NCI-H1092 treated with DMSO at 0.1 percent for 48 hours (cell line): ENCODE measurements around the gene PCNT.
"Not testable (repeated sequence)": the region's sequence is repeated elsewhere in the genome, so short reads cannot be mapped to it uniquely, and the experiment has no call there.

Experiments
- DNase-seq: peaks from one replicate; lab custom pipeline; 2025; lab: John Stamatoyannopoulos, UW

PCNT gene

DNA sequence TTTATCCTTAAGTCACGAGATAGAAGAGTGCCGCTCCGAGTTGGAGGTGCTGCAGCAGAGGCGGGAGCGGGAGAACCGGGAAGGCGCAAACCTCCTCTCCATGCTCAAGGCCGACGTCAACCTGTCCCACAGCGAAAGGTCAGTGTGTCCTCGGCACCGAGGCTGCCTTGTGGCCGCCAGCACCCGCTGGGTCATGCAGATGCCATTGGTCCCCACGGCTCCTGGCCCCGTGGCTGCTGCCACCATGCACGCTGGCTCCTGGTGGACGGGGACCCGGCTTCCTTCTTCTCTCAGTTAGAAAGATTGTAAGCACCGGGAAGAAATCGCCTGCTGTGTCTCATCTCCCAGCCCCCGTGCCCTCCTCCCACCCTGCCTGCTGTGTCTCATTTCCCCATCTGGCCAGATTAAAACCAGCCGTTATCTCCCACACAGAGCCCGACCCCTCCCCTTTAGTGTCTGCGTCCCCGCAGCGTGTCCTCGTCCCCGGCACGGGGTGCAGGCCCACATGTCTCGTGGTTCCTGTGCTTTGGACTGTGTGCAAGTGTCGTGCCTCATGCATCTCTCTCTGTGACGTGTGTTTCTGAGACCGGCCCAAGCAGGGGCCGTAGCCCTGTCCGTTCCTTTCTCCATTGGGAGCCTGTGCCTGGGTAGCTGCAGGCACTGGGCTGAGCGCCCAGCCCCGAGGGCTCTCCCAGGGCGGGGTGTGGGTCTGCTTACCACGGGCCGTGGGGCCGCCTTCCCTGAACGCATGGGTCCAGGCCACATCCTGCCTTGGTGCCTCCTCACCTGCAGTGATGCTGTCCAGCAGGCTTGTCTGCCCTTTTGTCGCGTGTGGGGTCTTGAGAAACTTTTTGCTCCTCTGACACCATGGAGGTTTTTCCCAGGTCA, 62.1 kb downstream of the PCNT start:
- DNase-seq: no peak

- no peak for DNase-seq
These were observed 62.8 kb downstream of the PCNT start for GRCh38 chr21:46386734-46387088.

DNA sequence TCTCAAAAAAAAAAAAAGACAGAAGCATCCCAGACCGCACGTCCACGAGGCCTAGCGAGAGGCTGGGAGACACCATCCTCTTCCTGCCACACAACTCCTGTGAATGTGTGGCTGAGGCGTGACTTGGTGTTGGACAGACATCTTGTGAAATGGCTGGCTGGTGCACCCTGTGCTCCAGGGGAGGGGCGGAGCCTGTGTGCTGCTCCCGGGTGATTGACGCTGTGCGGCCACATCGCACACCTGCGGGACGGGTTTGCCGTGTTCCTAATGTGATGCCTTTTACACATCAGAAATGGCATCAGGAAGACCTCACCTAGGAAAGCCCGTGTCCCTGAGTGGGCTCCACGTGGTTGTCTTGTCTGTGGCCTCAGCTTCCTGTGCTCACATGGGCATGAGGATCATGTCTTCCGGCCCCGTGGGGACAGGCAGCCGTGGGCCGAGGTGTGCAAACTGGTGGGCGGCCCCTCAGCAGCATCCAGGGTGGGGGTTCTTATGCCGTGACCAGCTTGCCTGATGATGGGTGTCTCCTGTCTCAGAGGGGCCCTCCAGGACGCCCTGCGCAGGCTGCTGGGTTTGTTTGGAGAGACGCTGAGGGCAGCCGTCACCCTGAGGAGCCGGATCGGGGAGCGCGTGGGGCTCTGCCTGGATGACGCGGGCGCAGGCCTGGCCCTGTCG, 64.4 kb downstream of the PCNT start:
- no peak for DNase-seq

DNA sequence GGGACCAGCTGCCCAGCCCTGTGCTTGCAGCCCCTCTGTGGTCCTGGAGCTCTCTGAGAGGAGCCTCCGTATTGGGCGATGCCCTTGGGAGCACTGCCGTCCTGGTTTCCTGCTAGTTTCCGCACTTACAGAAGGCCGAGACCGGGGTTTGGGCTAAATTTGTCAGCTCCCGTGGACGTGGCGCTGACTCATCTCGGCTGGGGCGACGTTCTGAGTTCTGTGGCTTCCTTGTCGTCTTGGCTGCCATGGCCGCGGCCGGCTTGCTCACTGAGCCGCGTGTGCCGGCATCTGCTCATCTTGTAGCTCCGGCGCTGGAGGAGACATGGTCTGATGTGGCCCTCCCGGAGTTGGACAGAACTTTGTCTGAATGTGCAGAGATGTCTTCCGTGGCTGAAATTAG, 64.9 kb downstream of the PCNT start:
- DNase-seq: no peak

- DNase-seq: no peak
These were observed 66.9 kb downstream of the PCNT start for GRCh38 chr21:46390603-46391545.

DNA sequence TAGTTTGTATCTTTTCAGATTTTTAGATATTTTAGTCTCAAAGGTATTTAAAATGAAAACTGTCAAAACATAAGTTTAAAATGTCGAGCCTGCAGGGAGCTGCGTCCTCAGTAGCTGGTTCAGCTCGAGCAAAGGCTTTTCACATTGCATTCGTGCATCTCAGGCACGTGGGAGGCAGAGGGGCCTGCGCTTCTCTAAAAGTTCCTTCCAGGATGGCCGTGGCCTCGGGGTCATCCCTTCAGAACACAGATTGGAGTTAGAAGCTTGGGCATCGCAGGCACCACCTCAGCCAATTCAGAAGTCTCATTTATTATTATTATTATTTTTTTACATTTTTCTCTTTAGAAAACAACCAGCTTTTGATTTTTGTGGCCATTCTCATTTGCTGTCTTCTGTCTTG, 67.8 kb downstream of the PCNT start:
- no peak for DNase-seq

- peak; percentile 27 for DNase-seq
These were observed 69.0 kb downstream of the PCNT start for GRCh38 chr21:46392921-46393320.

DNA sequence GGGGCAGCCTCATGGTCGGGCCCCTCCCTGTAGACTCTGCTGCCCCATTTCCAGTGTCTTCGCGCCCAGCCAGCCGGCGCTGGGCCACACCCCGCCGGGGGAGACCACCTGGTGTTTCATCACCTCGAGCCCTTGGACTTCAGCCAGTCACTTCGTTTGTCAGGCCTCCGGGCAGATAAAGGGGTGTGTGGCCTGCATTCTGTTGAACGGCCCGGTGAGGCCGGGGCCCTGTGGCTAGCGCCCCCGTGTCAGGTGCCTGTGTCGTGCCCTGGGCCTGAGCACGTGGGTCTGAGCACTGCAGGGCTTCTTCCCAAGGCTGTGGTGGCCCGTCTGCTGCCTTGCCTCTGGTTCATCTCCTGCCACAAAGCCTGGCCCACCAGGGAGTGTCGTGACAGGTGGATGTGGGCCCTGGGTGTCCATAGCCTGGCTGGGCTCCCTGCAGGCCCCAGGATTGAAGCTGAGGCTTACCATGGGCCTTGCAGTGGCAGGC, 69.5 kb downstream of the PCNT start:
- DNase-seq: peak; percentile 78

GRCh38 chr21:46393941-46394594, 70.1 kb downstream of the PCNT start:
- peak; percentile 79 for DNase-seq

DNA sequence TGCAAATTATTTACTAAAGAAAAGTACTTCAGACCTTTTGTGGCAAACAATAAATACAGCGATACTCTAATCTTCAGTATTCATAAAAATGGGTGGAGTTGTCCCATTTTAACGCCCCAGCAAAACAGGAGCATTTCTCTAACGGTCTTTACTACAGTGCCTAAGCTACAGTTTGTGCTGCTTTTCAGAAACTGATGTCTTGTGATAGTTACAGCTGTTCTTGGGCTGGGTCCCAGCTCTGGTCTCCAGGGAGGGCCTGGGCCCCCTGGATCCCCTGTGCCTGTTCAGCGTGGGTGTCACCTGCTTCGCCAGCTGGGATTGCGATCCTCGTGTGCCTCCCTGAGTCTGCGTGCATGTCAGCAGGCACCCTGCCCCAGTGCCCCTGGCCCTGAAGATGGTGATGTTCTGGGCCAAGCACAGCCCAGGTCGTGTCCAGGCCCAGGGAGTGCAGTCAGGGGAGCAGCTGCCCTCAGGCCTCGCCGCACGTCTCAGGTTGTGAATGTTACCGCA, 70.7 kb downstream of the PCNT start:
- peak; percentile 73 for DNase-seq

DNA sequence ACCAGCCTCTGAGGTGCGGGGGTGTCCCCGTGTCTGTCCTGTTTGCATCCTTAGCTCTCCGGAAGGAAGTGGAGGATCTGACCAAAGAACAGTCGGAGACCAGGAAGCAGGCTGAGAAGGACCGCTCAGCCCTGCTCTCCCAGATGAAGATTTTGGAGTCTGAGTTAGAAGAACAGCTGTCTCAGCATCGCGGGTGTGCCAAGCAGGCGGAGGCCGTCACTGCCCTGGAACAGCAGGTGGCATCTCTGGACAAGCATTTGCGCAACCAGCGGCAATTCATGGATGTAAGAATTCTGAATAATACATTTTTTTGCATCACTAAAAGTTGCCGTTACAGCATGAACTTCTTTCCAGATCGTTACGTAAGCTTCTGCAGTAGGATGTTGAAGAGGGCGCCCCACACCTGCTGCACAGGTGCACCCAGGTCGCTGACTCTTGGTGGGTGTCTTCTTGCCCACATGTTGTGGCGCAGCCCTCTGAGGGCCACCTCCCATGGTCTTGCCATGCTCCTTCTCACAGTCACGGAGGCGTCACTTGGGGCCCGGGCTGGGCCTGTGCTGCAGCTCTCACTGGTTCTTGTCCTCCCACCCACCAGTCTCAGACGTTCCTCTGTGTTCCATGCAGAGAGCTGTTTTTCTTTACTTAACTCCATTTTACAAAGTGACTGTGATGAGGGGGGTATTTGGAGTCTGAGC, 73.4 kb downstream of the PCNT start:
- no peak for DNase-seq

DNA sequence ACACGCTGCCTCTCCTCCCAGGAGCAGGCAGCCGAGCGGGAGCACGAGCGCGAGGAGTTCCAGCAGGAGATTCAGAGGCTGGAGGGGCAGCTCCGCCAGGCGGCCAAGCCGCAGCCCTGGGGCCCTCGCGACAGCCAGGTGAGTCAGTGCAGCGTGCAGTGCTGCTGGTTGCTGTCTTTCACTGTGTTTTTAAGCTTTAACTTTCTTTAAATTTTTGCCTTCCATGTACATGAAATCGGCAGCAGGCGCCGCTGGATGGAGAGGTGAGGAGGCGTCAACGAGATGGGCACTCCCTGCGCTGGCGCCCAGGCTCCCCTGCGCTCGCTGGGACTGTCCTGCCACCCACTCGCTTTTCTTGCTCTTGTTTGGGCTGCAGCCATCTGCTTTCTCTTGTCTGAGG, 74.0 kb downstream of the PCNT start:
- DNase-seq: no peak

- DNase-seq: no peak
These were observed 75.2 kb downstream of the PCNT start for GRCh38 chr21:46399129-46399528.

DNA sequence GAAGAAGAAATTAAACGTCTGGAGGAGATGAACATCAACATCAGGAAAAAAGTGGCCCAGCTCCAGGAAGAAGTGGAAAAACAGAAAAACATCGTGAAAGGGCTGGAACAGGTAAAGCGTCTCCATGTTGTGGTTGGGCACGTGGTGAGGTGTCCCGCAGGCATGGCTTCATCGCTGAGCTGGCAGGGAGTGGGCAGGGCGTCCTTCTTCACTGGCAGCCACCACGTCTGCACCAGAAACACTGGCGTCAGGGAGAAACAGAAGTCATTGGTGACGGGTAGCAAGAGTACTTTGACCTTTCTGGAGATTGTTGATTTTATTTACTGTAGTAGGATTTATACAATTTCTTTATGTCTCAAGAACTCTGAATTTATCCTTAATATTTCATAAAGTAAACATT, 75.7 kb downstream of the PCNT start:
- DNase-seq: no peak

DNA sequence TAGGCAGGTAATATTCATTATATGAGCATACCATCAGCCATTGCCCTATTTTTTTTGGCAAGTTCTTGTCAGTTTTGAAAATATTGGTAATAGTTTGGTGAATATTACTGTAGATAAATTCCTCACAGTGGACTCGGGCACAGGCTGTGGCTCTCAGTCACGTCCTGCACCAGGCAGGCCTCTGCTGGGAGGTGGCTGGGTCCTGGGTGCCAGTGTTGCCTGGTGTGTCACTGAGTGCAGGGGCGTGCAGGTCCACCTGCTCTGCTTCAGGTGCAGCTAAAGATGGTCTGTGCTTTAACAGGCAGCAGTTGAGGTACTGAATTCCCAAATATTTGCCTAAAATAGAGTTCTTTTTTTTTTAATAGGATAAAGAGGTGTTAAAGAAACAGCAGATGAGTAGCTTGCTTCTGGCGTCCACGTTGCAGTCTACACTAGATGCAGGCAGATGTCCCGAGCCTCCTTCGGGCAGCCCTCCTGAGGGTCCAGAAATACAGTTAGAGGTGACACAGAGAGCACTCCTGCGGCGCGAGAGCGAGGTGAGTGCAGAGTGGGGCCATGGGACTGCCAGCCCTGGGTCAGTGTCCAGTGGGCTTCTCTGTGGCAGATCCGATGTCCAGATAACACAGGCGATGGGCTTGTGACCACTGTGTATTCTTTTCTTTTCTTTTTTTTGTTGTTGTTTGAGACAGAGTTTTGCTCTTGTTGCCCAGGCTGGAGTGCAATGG, 77.4 kb downstream of the PCNT start:
- DNase-seq: no peak

- no peak for DNase-seq
These were observed 78.5 kb downstream of the PCNT start for GRCh38 chr21:46402421-46402820.

DNA sequence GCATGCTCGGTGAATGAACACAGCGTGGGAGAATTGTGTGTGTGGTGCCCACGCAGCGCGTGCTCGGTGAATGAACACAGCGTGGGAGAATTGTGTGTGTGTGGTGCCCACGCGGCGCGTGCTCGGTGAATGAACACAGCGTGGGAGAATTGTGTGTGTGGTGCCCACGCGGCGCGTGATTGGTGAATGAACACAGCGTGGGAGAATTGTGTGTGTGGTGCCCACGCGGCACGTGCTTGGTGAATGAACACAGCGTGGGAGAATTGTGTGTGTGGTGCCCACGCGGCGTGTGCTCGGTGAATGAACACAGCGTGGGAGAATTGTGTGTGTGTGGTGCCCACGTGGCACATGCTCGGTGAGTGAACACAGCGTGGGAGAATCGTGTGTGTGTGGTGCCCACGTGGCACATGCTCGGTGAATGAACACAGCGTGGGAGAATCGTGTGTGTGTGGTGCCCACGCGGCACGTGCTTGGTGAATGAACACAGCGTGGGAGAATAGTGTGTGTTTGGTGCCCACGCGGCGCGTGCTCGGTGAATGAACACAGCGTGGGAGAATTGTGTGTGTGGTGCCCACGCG, 79.4 kb downstream of the PCNT start:
- not testable (repeated sequence) for DNase-seq

DNA sequence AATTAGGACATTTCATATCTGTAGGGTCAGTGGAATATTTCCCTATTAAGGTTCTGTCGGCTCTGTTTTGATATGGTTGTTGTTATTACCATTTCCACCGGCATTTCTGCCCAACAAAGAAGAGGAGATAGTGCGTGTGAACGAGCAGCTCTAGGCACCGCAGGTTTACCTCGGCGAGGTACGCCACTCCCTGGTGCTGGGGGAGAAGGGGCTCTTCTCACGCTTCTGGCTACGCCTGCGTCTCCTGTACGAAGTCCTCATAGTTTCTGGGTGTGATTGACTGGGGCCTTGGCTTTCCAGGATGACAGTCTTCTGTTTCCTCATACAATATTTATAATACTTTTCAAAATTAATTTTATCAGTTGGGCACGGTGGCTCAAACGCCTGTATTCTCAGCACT, 80.3 kb downstream of the PCNT start:
- DNase-seq: no peak

DNA sequence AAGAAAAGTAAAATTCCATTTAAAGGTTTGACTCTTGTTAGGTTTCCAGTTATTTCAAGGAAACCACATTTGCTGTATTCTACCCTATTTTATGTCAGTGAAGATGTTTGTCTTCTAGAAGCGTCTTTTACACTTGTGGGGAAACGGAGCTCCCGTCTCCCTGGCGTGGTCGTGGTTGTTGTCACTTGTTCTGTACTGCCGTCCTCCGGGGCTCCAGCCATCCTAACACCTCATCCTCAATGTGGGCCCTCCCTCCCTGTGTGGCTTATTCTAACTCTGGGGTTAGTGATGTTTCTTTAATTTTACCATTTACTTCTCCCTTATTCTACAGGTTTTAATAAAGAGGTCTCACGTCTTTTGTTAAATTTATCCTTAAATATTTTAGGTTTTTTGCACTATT, 82.0 kb downstream of the PCNT start:
- DNase-seq: no peak
